Thyroid gland (tissue), 4 donors: ENCODE data around the gene RXFP1.

Source experiments
- CTCF ChIP-seq, 6 experiments: fragments of 200-600 bp in 3 of 6; fragments of 450-650 bp in 3 of 6; sonication (generic) in 3 of 6; IDR thresholded peaks; one replicate each; pipeline ENCODE4 v1.5.1; 2016 to 2019; ENCODE audit warnings: antibody characterized with exemption in 6 of 6, mild to moderate bottlenecking in 2 of 6, inconsistent platforms in 1 of 6, moderate library complexity in 1 of 6
- POLR2A ChIP-seq, 2 donors: fragments of 450-650 bp; IDR thresholded peaks; one replicate each; pipeline ENCODE4 v1.6.1; 2017; ENCODE audit warnings: antibody characterized with exemption in 2 of 2, mild to moderate bottlenecking in 2 of 2, moderate library complexity in 1 of 2

- no peak for TF ChIP-seq CTCF (IDR thresholded peaks at IDR 0.05)
- TF ChIP-seq POLR2A (IDR thresholded peaks at IDR 0.05) = no peak
These were observed 149.4 kb downstream of the RXFP1 start for GRCh38 chr4:158670975-158671664.
